PFSK-1 (cell line): Measurements from ENCODE around the gene ALOX5AP.

Source experiments
- FOXP2 ChIP-seq: optimal IDR thresholded peaks from 2 replicates; pipeline ENCODE3; 2011; ENCODE audit warnings: borderline replicate concordance, control low read depth, inconsistent platforms; ENCODE audit not compliant: insufficient read depth; ENCODE audit errors: extremely low read length, extremely low read depth
- POLR2AphosphoS5 ChIP-seq: IDR thresholded peaks from 2 replicates; pipeline ENCODE4 v1.6.1; 2012; ENCODE audit warnings: low read depth, mild to moderate bottlenecking, control low read depth, low read length, moderate library complexity
- SIN3A ChIP-seq: IDR thresholded peaks from 2 replicates; pipeline ENCODE4 v1.6.1; 2012; ENCODE audit warnings: mild to moderate bottlenecking, low read length, moderate library complexity, borderline replicate concordance; ENCODE audit not compliant: insufficient read depth
- TAF1 ChIP-seq: IDR thresholded peaks from 2 replicates; pipeline ENCODE4 v1.6.1; 2012; ENCODE audit warnings: low read length, control low read depth, borderline replicate concordance; ENCODE audit not compliant: insufficient read depth
- TF ChIP-seq, protein P1 (sequence below), 2 experiments: IDR thresholded peaks; 2 replicates each; pipeline versions ENCODE4 v1.6.1 to v1.8.0; 2011 to 2012; ENCODE audit warnings: low read depth in 2 of 2, low read length in 2 of 2, control low read depth in 1 of 2, inconsistent platforms in 1 of 2, mild to moderate bottlenecking in 1 of 2, moderate library complexity in 1 of 2; ENCODE audit not compliant: insufficient read depth in 1 of 2

ALOX5AP gene

DNA sequence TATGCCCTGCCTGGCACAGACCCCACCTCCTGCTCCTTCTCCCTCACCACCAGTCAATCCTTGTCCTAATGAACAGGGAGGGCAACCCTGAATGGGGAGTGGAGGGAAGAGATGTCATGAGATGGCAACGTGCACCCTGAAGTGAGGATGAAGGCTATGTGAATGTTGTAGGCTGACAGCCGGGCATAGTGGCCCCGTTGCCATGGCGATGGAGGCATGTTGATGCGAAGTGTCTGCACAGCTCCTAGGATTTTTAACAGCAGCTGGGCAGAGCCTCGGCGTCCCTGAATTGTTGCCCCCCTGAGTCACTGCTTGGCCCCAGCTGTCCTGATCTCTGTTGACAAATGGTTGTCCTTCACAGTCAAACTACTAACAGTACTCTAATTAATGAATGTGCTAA lies 4.8 kb upstream of the ALOX5AP start:
- TF ChIP-seq POLR2AphosphoS5 (no peak), SIN3A (no peak), FOXP2 (no peak), TAF1 (no peak)
- TF ChIP-seq, protein P1, sequence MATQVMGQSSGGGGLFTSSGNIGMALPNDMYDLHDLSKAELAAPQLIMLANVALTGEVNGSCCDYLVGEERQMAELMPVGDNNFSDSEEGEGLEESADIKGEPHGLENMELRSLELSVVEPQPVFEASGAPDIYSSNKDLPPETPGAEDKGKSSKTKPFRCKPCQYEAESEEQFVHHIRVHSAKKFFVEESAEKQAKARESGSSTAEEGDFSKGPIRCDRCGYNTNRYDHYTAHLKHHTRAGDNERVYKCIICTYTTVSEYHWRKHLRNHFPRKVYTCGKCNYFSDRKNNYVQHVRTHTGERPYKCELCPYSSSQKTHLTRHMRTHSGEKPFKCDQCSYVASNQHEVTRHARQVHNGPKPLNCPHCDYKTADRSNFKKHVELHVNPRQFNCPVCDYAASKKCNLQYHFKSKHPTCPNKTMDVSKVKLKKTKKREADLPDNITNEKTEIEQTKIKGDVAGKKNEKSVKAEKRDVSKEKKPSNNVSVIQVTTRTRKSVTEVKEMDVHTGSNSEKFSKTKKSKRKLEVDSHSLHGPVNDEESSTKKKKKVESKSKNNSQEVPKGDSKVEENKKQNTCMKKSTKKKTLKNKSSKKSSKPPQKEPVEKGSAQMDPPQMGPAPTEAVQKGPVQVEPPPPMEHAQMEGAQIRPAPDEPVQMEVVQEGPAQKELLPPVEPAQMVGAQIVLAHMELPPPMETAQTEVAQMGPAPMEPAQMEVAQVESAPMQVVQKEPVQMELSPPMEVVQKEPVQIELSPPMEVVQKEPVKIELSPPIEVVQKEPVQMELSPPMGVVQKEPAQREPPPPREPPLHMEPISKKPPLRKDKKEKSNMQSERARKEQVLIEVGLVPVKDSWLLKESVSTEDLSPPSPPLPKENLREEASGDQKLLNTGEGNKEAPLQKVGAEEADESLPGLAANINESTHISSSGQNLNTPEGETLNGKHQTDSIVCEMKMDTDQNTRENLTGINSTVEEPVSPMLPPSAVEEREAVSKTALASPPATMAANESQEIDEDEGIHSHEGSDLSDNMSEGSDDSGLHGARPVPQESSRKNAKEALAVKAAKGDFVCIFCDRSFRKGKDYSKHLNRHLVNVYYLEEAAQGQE (IDR thresholded peaks at IDR 0.05; ENCODE audit: insufficient read depth in 1 of 2, low read depth in 2 of 2, low read length in 2 of 2) = no peak

DNA sequence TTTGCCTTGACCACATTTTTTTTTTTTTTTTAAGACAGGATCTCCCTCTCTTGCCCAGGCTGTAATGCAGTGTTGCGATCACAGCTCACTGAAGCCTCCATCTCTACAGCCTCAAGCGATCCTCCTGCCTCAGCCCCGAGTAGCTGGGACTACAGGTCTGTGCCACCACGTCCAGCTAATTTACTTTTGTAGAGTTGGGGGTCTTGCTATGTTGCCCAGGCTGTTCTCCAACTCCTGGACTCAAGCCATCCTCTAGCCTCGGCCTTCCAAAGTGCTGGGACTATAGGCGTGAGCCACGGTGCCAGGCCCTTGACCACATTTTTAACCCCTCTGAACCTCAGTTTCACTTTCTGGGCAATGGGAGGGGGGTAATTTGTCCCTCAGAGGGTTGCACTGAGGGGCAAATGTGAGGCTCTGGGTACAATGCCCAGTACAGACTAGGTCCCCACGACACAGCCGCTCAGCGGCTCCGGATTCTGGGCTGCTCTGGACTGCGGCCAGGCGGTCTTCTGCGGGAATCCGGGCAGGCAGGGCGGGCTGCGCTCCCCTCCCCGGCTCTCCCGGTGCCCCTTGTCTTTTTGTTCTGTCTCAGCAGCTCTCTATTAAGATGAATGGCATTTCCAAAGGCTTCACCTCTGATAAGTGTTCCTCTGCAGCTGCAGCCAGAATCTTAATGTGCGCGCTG lies 3.8 kb upstream of the ALOX5AP start:
- TF ChIP-seq, protein P1 (IDR thresholded peaks at IDR 0.05; ENCODE audit: insufficient read depth in 1 of 2, low read depth in 2 of 2, low read length in 2 of 2) = no peak
- no peak for TF ChIP-seq POLR2AphosphoS5
- TF ChIP-seq FOXP2 = no peak
- TF ChIP-seq SIN3A = no peak
- no peak for TF ChIP-seq TAF1

DNA sequence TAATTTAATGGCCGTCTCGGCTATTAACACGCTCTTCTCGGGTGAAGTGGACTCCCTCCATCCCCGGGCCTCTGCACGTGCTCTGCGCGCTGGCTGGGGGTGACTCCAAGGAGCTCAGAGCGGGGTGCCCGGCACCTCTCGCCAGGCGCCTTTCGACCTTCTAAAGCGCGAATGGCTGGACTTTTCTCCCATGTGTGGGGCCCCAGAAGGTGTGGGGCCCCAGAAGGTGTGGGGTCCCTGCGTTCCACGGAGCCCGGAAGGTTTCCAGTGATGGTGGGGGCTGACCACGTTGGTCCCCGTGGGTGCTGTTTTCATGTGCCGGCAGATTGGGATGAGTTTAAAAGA lies 3.3 kb upstream of the ALOX5AP start:
- TF ChIP-seq FOXP2 (no peak), POLR2AphosphoS5 (no peak), SIN3A (no peak), TAF1 (no peak)
- TF ChIP-seq, protein P1 (IDR thresholded peaks at IDR 0.05; ENCODE audit: insufficient read depth in 1 of 2, low read depth in 2 of 2, low read length in 2 of 2) = no peak

DNA sequence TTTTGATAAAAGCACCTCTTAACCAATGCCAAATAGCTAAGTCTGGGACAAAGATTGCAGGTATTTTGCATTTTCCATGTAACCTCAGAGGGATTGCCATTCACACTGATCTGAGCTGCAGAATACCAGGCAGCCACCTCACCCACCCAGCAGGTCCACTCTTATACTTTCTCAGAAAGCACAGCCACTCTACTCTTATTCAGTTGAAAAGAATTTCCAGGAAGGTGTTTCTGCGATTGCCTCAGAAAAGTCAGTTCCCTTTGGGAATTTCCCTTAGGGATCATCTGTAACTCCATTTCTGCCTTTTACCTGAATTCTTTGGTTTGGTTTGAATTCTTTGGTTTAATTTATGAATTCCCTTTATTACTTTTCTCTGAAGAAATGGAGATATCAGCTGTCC lies 904 bp upstream of the ALOX5AP start:
- TF ChIP-seq FOXP2 = no peak
- TF ChIP-seq, protein P1 (IDR thresholded peaks at IDR 0.05; ENCODE audit: insufficient read depth in 1 of 2, low read depth in 2 of 2, low read length in 2 of 2) = no peak
- TF ChIP-seq SIN3A = no peak
- TF ChIP-seq TAF1 = no peak

DNA sequence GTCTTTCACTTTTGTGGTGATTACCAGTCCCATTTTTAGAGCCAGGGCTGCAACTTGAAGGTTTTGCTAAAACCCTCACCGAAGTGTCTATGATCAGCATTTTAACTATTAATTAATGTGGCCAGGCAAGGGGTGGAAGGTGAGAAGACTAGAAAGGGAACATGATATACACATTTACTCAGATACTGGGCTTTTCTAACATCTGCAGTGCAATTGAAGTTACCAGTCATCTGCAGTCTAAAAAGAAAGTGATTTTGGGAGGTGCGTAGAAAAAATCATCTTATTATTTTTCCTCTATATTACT lies 481 bp downstream of the ALOX5AP start:
- TF ChIP-seq FOXP2 (no peak), SIN3A (no peak), POLR2AphosphoS5 (no peak), TAF1 (no peak)
- TF ChIP-seq, protein P1 (IDR thresholded peaks at IDR 0.05; ENCODE audit: insufficient read depth in 1 of 2, low read depth in 2 of 2, low read length in 2 of 2) = no peak
